ENCODE results near the gene MSI2. TPM values are rescaled to one million over a fixed set of nuclear protein-coding genes. Genes with fewer than 3 reads are reported as not detected.
A peak's percentile ranks its signal among the peaks of the same experiment; 100 is the strongest.

The MSI2 gene
- total and polyA plus RNA-seq, 7 experiments from 2014 or later = 3.3 to 169 (median 125) TPM

DNA sequence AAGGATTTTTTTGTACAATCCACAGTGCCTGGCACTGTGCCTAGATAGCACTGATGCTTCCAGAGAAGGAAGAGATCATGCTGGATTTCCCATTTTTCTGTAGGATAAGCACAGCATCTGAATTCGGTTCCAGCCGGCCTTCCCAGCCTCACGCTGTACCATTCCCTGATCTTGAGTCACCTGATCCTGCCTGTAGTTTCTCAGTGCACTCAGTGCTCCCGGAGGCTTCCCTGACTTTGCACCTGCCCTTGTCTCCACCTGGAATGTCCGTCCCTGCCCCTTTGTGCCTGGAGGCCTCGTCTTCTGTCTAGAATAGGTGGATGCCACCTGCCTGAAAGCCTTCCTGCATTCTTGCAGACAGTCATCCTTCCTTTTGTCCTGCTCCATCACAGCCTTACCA, 308.9 kb downstream of the MSI2 start:
- no peak for DNase-seq
- ATAC-seq = no peak

DNA sequence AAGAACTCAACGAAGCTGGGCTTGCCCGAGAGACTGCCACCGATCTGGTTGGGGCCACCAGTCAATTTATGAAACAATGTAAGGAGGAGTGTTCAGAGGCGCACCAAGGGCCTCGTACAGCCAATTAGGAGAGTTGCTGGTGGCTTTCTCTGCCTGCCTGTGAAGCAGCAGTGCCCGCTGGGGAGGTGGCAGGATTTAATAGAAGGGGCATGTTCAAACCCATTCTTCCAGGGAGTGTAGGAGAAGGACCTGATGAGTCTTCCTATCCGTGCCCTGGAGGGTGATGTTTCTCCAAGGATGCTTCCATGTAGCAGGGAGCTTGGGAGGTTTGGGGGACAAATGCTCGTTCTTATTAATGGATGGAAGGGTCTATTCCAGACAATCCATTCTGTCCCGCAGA, 310.4 kb downstream of the MSI2 start:
- Mint-ChIP-seq H3K9me3 (no peaks in the 10 kb centered on the region), H3K27ac (no peak overlapping the region), H3K36me3 (peaks cover 0 to 23% (median 7%) of the 10 kb centered on the region in 5 donors), H3K4me3 (no peak overlapping the region), H3K27me3 (no peaks in the 10 kb centered on the region), H3K4me1 (peaks cover 0 to 10% (median 0%) of the 10 kb centered on the region in 7 donors)
- Histone ChIP-seq H3K36me3 (ENCODE audit: control insufficient read depth in 2 of 3, insufficient read depth in 3 of 3, low read length in 3 of 3) (no peaks in the 10 kb centered on the region), H3K4me1 (ENCODE audit: control insufficient read depth in 2 of 2, insufficient read depth in 2 of 2, low read length in 2 of 2) (no peaks in the 10 kb centered on the region), H3K27me3 (ENCODE audit: control insufficient read depth in 2 of 2, insufficient read depth in 2 of 2, low read length in 2 of 2) (no peaks in the 10 kb centered on the region), H3K27ac (ENCODE audit: low read depth, low read length) (no peak overlapping the region), H3K9me3 (ENCODE audit: control insufficient read depth in 2 of 3, low read length in 3 of 3) (no peaks in the 10 kb centered on the region), H3K4me3 (ENCODE audit: low read length) (no peak overlapping the region)
- DNase-seq = no peak
- intact Hi-C loops (cut with micrococcal nuclease) = no loop called here
- ATAC-seq = no peak
- ChIA-PET POLR2A (no interaction called here), CTCF (no interaction called here)

More for the DNA sequence above, 308.9 kb downstream of the MSI2 start:
- intact Hi-C loops (cut with micrococcal nuclease) = no loop called here
- no peaks in the 10 kb centered on the region for H3K4me1 ChIP-seq (ENCODE audit: control insufficient read depth in 2 of 2, insufficient read depth in 2 of 2, low read length in 2 of 2)
- no peaks in the 10 kb centered on the region for H3K36me3 ChIP-seq (ENCODE audit: control insufficient read depth in 2 of 3, insufficient read depth in 3 of 3, low read length in 3 of 3)
- no peak overlapping the region for H3K4me3 Mint-ChIP-seq
- no peak overlapping the region for H3K4me3 ChIP-seq (ENCODE audit: low read length)
- ChIA-PET POLR2A (no interaction called here), CTCF (no interaction called here)
- H3K27ac Mint-ChIP-seq = no peak overlapping the region
- H3K36me3 Mint-ChIP-seq = peaks cover 0 to 22% (median 3%) of the 10 kb centered on the region in 5 donors
- no peak overlapping the region for H3K27ac ChIP-seq (ENCODE audit: low read depth, low read length)
- H3K4me1 Mint-ChIP-seq = peaks cover 0 to 20% (median 6%) of the 10 kb centered on the region in 7 donors
- H3K27me3 ChIP-seq (ENCODE audit: control insufficient read depth in 2 of 2, insufficient read depth in 2 of 2, low read length in 2 of 2) = no peaks in the 10 kb centered on the region
- H3K9me3 Mint-ChIP-seq = peaks cover 0 to 2% (median 0%) of the 10 kb centered on the region in 11 donors
- no peaks in the 10 kb centered on the region for H3K27me3 Mint-ChIP-seq
- no peaks in the 10 kb centered on the region for H3K9me3 ChIP-seq (ENCODE audit: control insufficient read depth in 2 of 3, low read length in 3 of 3)

DNA sequence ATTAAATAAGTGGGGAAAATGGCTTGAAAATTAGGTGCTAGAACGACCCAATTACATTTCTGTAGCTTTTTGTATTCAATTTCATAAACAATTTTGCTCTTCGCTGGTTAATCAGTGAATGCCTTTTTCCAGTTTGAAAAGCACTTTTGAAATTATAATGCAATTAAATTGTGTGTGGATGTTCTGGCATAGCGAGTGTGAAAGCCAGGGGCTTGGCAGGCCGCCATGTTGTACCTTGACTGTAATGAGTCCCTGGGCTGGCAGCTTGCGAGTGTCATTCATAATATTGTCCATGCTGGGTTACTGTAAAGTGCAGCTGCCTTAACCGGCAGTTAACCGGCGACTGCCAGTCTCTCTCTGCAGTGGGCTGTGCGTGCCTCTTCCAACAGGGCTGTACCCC, 310.9 kb downstream of the MSI2 start:
- no peaks in the 10 kb centered on the region for H3K27me3 Mint-ChIP-seq
- H3K4me3 Mint-ChIP-seq = no peak overlapping the region
- Histone ChIP-seq H3K27ac (ENCODE audit: low read depth, low read length) (no peak overlapping the region), H3K27me3 (ENCODE audit: control insufficient read depth in 2 of 2, insufficient read depth in 2 of 2, low read length in 2 of 2) (no peaks in the 10 kb centered on the region), H3K9me3 (ENCODE audit: control insufficient read depth in 2 of 3, low read length in 3 of 3) (no peaks in the 10 kb centered on the region), H3K4me1 (ENCODE audit: control insufficient read depth in 2 of 2, insufficient read depth in 2 of 2, low read length in 2 of 2) (no peaks in the 10 kb centered on the region), H3K36me3 (ENCODE audit: control insufficient read depth in 2 of 3, insufficient read depth in 3 of 3, low read length in 3 of 3) (no peaks in the 10 kb centered on the region), H3K4me3 (ENCODE audit: low read length) (no peak overlapping the region)
- H3K27ac Mint-ChIP-seq = no peak overlapping the region
- intact Hi-C loops (cut with micrococcal nuclease) = no loop called here
- ChIA-PET CTCF (no interaction called here), POLR2A (no interaction called here)
- no peaks in the 10 kb centered on the region for H3K9me3 Mint-ChIP-seq
- peaks cover 0 to 25% (median 7%) of the 10 kb centered on the region in 5 donors for H3K36me3 Mint-ChIP-seq
- ATAC-seq (no peak), DNase-seq (no peak)
- peaks cover 0 to 10% (median 3%) of the 10 kb centered on the region in 7 donors for H3K4me1 Mint-ChIP-seq

DNA sequence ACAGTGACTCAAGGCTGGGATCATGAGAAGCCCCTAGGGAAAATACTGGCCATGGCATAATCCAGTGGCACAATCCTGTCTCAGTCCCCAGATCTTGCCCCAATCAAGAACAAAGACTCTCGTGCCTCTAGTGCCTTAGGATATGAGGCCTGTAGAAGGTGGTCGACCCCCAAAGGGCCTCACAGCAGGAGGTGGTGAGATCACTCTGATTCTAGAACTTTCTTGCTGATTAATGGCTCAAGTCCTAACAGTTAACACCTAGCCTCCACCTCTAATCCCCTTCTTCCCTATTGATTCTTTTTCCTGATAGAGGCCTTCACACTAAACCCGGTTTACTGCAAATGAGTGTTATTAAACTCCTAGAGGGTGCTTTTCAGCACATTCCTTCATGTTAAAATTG, 312.0 kb downstream of the MSI2 start:
- H3K4me1 ChIP-seq (ENCODE audit: control insufficient read depth in 2 of 2, insufficient read depth in 2 of 2, low read length in 2 of 2) = no peaks in the 10 kb centered on the region
- no peak overlapping the region for H3K4me3 Mint-ChIP-seq
- intact Hi-C loops (cut with micrococcal nuclease) = no loop called here
- no peaks in the 10 kb centered on the region for H3K9me3 Mint-ChIP-seq
- H3K4me1 Mint-ChIP-seq = peaks cover 0 to 10% (median 3%) of the 10 kb centered on the region in 7 donors
- ATAC-seq (no peak), DNase-seq (no peak)
- POLR2A ChIA-PET = no interaction called here
- no peak overlapping the region for H3K27ac Mint-ChIP-seq
- H3K27me3 Mint-ChIP-seq = no peaks in the 10 kb centered on the region
- H3K36me3 ChIP-seq (ENCODE audit: control insufficient read depth in 2 of 3, insufficient read depth in 3 of 3, low read length in 3 of 3) = no peaks in the 10 kb centered on the region
- no peaks in the 10 kb centered on the region for H3K9me3 ChIP-seq (ENCODE audit: control insufficient read depth in 2 of 3, low read length in 3 of 3)
- CTCF ChIA-PET = no interaction called here
- H3K27me3 ChIP-seq (ENCODE audit: control insufficient read depth in 2 of 2, insufficient read depth in 2 of 2, low read length in 2 of 2) = no peaks in the 10 kb centered on the region
- H3K27ac ChIP-seq (ENCODE audit: low read depth, low read length) = no peak overlapping the region
- H3K4me3 ChIP-seq (ENCODE audit: low read length) = no peak overlapping the region
- H3K36me3 Mint-ChIP-seq = peaks cover 0 to 25% (median 7%) of the 10 kb centered on the region in 5 donors

DNA sequence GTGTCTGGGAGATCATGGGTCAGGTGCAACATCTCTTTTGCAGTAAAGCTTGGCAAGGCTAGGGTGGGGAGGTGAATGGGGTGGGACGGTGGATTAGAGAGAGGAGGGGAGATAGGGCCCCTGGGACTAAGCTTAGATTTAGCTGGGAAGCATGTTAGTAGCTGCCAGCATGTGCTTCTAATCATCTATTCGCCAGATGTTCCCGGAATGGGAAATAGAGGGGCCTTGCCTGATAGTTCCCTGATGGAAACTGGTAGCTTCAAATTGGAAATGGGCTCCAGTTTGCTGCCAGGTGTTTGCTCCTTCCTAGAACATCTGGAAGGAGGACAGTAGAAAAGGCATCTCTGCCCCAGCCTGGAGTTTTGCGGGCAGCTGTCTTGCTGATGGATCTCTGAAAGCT, 312.7 kb downstream of the MSI2 start:
- H3K9me3 ChIP-seq (ENCODE audit: control insufficient read depth in 2 of 3, low read length in 3 of 3) = no peaks in the 10 kb centered on the region
- no peaks in the 10 kb centered on the region for H3K27me3 ChIP-seq (ENCODE audit: control insufficient read depth in 2 of 2, insufficient read depth in 2 of 2, low read length in 2 of 2)
- no peak for DNase-seq
- H3K4me3 ChIP-seq (ENCODE audit: low read length) = no peak overlapping the region
- POLR2A ChIA-PET = no interaction called here
- Mint-ChIP-seq H3K27ac (no peak overlapping the region), H3K4me3 (no peak overlapping the region), H3K36me3 (peaks cover 0 to 25% (median 5%) of the 10 kb centered on the region in 5 donors), H3K27me3 (no peaks in the 10 kb centered on the region), H3K4me1 (peaks cover 0 to 11% (median 3%) of the 10 kb centered on the region in 7 donors), H3K9me3 (no peaks in the 10 kb centered on the region)
- ATAC-seq = no peak
- intact Hi-C loops (cut with micrococcal nuclease) = no loop called here
- H3K27ac ChIP-seq (ENCODE audit: low read depth, low read length) = no peak overlapping the region
- CTCF ChIA-PET = no interaction called here
- H3K36me3 ChIP-seq (ENCODE audit: control insufficient read depth in 2 of 3, insufficient read depth in 3 of 3, low read length in 3 of 3) = no peaks in the 10 kb centered on the region
- no peaks in the 10 kb centered on the region for H3K4me1 ChIP-seq (ENCODE audit: control insufficient read depth in 2 of 2, insufficient read depth in 2 of 2, low read length in 2 of 2)

DNA sequence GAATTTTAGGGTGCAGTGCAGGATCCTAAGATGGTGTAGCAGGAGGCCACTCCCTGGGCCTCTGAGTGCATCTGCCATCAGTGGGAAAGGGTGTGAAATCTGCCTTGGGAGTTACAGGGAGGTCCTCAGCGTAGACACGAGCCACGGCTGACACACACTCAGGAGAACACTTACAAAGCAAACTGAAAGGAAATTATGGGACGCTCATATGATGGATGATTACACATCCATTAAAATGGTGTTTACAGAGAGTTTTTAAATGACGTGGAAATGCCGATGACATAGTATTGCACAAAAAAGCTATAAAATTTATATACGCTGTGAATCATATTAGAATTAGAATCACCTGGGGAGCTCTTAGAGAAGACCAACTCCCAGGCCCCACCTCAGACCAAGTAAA, 313.5 kb downstream of the MSI2 start:
- POLR2A ChIA-PET = no interaction called here
- intact Hi-C loops (cut with micrococcal nuclease) = no loop called here
- CTCF ChIA-PET = no interaction called here

DNA sequence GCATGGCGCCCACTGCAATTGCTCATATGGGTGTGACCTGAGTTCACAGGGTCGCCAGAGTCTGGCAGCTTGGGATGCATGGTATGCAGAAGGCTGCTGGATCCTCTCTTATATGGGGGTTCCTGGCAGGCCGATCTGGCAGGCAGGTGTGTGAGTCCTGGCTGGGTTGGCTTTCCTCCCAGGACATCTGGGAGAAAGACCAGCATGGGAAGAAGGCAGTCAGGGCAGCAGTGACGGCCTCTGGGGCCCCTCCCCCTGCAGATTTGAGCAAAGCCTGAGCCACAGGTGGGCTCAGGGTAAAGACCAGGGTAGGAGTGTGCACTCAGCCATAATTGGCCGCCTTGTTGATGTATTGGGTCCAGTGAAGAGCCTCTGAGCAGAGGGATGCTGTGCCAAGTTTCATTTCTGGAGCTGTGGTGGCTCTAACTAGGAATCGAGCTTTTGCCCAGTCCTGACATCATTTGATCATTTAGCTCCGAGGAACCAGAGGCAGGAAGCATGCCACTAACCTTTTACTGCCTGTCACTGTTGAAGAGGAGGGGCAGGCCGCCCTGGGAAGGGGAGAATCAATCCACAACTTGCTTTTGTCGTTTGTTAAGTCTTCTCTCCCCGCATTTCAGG, 314.5 kb downstream of the MSI2 start:
- Mint-ChIP-seq H3K9me3 (no peaks in the 10 kb centered on the region), H3K4me1 (peaks cover 0 to 15% (median 3%) of the 10 kb centered on the region in 7 donors), H3K36me3 (peaks cover 0 to 21% (median 3%) of the 10 kb centered on the region in 5 donors), H3K4me3 (no peak overlapping the region), H3K27me3 (no peaks in the 10 kb centered on the region), H3K27ac (peak overlapping the region in 1 of 9 donors; percentile 51)
- DNase-seq (no peak), ATAC-seq (no peak)
- H3K27me3 ChIP-seq (ENCODE audit: control insufficient read depth in 2 of 2, insufficient read depth in 2 of 2, low read length in 2 of 2) = no peaks in the 10 kb centered on the region
- no peaks in the 10 kb centered on the region for H3K4me1 ChIP-seq (ENCODE audit: control insufficient read depth in 2 of 2, insufficient read depth in 2 of 2, low read length in 2 of 2)
- CTCF ChIA-PET = no interaction called here
- POLR2A ChIA-PET = no interaction called here
- no peak overlapping the region for H3K4me3 ChIP-seq (ENCODE audit: low read length)
- intact Hi-C loops (cut with micrococcal nuclease) = no loop called here
- H3K9me3 ChIP-seq (ENCODE audit: control insufficient read depth in 2 of 3, low read length in 3 of 3) = no peaks in the 10 kb centered on the region
- H3K36me3 ChIP-seq (ENCODE audit: control insufficient read depth in 2 of 3, insufficient read depth in 3 of 3, low read length in 3 of 3) = no peaks in the 10 kb centered on the region
- H3K27ac ChIP-seq (ENCODE audit: low read depth, low read length) = no peak overlapping the region

More for the DNA sequence above, 313.5 kb downstream of the MSI2 start:
- no peaks in the 10 kb centered on the region for H3K9me3 Mint-ChIP-seq
- no peaks in the 10 kb centered on the region for H3K9me3 ChIP-seq (ENCODE audit: control insufficient read depth in 2 of 3, low read length in 3 of 3)
- H3K4me3 ChIP-seq (ENCODE audit: low read length) = no peak overlapping the region
- H3K4me1 ChIP-seq (ENCODE audit: control insufficient read depth in 2 of 2, insufficient read depth in 2 of 2, low read length in 2 of 2) = no peaks in the 10 kb centered on the region
- no peaks in the 10 kb centered on the region for H3K36me3 ChIP-seq (ENCODE audit: control insufficient read depth in 2 of 3, insufficient read depth in 3 of 3, low read length in 3 of 3)
- peaks cover 0 to 15% (median 3%) of the 10 kb centered on the region in 7 donors for H3K4me1 Mint-ChIP-seq
- peak overlapping the region in 1 of 9 donors; percentile 51 for H3K27ac Mint-ChIP-seq
- no peaks in the 10 kb centered on the region for H3K27me3 Mint-ChIP-seq
- H3K27me3 ChIP-seq (ENCODE audit: control insufficient read depth in 2 of 2, insufficient read depth in 2 of 2, low read length in 2 of 2) = no peaks in the 10 kb centered on the region
- peaks cover 0 to 25% (median 5%) of the 10 kb centered on the region in 5 donors for H3K36me3 Mint-ChIP-seq
- H3K27ac ChIP-seq (ENCODE audit: low read depth, low read length) = no peak overlapping the region
- no peak overlapping the region for H3K4me3 Mint-ChIP-seq
- DNase-seq (no peak), ATAC-seq (no peak)

All from naive thymus-derived CD4-positive, alpha-beta T cell (primary cell).